Cardiac muscle cell (in vitro differentiated cells and primary cell): Measurements from ENCODE around the gene SPATA31E1. TPM values are rescaled to one million over a fixed set of nuclear protein-coding genes. Genes with fewer than 3 reads are reported as not detected.
A peak's percentile ranks its signal among the peaks of the same experiment; 100 is the strongest.
"Not testable (repeated sequence)": the region's sequence is repeated elsewhere in the genome, so short reads cannot be mapped to it uniquely, and the experiment has no call there.

Experiments used
- DNase-seq, 2 donors: peaks; one replicate each; pipeline versions ENCODE4 v3.0.0 to v3.0.0-alpha.2; 2010 to 2017; ENCODE audit warnings: low read depth in 1 of 2, low spot score in 1 of 2
- H3K27ac ChIP-seq: fragments of 200-600 bp; sonication (generic); 2 replicates; pipeline ENCODE4 v1.5.1; 2016
- H3K27me3 ChIP-seq: fragments of 200-600 bp; sonication (generic); 2 replicates; pipeline ENCODE4 v1.6.0; 2016; ENCODE audit warnings: control low read depth
- H3K36me3 ChIP-seq: fragments of 200-600 bp; sonication (generic); 2 replicates; pipeline ENCODE4 v1.5.1; 2016; ENCODE audit warnings: control low read depth
- H3K4me1 ChIP-seq: fragments of 200-600 bp; sonication (generic); 2 replicates; pipeline ENCODE4 v1.8.1; 2017; ENCODE audit warnings: low read depth, mild to moderate bottlenecking, mixed run types
- H3K4me3 ChIP-seq: fragments of 200-600 bp; sonication (generic); 2 replicates; pipeline ENCODE4 v1.5.1; 2016; ENCODE audit warnings: mild to moderate bottlenecking
- H3K9me3 ChIP-seq: fragments of 200-600 bp; sonication (generic); 2 replicates; pipeline ENCODE4 v1.5.1; 2017; ENCODE audit warnings: low read depth, mild to moderate bottlenecking, control low read depth
- polyA plus RNA-seq: library from polyadenylated mRNA; unstranded; fragments of >200 nt; fragmentation: Nextera tagmentation; extraction: Ambion mirVana; gene quantifications from 2 replicates; pipeline ENCODE4 v1.2.1, GENCODE V29; 2016
- total RNA-seq: library from RNA; depleted of rRNA; stranded (reverse); fragments of >200 nt; gene quantifications from 2 replicates; pipeline ENCODE4 v1.2.3, GENCODE V29; 2016
- TF ChIP-seq, protein P1 (sequence below): IDR thresholded peaks from 2 replicates; pipeline ENCODE4 v1.5.1; 2012; ENCODE audit warnings: low read depth, mild to moderate bottlenecking, low read length

Gene SPATA31E1
- total and polyA plus RNA-seq, 2 experiments from 2014 or later: not detected

DNA sequence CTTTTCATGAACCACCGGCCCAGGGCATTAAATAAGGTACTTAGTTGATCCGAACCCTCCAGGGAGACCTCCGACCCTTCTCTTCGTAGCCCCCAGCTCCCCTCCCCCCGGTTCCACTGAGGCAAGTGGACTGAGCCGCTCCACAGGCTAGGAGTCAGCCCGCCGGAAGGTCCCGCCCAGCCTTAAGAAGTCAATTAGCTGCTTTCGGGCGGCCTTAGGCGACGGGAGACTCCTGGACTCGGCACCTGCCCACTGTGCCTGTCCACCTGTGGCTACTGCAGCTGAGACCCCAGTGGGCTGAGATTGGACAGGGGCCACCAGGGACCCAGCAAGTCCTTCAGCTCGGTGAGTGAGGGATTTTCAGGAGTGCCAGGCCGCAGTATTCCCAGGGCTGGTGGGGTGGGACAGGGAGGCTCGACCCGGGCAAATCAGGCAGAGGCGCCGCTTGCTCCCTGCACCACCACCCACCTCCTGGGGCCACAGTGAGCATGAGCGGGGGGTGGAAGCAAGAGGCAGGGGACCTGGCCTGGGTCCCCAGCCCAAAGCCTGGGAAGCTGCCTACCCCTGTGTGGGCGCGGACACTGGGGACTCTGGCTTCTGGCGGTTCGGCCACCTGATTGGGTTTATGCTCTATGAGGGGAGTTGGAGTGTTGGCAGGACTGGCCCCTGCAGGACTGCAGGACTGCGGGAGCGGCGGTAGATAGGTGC, 39.6 kb upstream of the SPATA31E1 start:
- Histone ChIP-seq H3K36me3 (no peaks in the 10 kb centered on the region), H3K9me3 (no peaks in the 10 kb centered on the region), H3K27me3 (no peaks in the 10 kb centered on the region), H3K27ac (no peak overlapping the region), H3K4me3 (no peak overlapping the region), H3K4me1 (no peaks in the 10 kb centered on the region)
- TF ChIP-seq, protein P1, sequence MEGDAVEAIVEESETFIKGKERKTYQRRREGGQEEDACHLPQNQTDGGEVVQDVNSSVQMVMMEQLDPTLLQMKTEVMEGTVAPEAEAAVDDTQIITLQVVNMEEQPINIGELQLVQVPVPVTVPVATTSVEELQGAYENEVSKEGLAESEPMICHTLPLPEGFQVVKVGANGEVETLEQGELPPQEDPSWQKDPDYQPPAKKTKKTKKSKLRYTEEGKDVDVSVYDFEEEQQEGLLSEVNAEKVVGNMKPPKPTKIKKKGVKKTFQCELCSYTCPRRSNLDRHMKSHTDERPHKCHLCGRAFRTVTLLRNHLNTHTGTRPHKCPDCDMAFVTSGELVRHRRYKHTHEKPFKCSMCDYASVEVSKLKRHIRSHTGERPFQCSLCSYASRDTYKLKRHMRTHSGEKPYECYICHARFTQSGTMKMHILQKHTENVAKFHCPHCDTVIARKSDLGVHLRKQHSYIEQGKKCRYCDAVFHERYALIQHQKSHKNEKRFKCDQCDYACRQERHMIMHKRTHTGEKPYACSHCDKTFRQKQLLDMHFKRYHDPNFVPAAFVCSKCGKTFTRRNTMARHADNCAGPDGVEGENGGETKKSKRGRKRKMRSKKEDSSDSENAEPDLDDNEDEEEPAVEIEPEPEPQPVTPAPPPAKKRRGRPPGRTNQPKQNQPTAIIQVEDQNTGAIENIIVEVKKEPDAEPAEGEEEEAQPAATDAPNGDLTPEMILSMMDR: no peak
- no peak for DNase-seq

DNA sequence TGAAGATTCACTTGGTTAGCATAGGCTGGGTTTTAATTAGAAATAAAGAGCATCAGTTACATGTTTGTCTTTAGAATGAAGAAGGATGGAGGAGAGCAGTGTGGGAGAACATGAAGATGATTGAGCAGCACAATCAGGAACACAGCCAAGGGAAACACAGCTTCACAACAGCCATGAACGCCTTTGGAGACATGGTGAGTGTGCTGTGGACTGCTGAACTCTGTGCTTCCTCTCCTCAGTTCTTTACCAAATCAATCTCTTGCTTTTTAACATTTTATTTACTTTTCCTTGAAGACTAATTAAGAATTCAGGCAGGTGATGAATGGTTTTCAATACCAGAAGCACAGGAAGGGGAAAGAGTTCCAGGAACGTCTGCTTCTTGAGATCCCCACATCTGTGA, 38.2 kb upstream of the SPATA31E1 start:
- Histone ChIP-seq H3K36me3 (no peaks in the 10 kb centered on the region), H3K27me3 (no peaks in the 10 kb centered on the region), H3K9me3 (no peaks in the 10 kb centered on the region), H3K27ac (no peak overlapping the region), H3K4me1 (no peaks in the 10 kb centered on the region), H3K4me3 (no peak overlapping the region)
- TF ChIP-seq, protein P1: no peak
- DNase-seq: no peak

DNA sequence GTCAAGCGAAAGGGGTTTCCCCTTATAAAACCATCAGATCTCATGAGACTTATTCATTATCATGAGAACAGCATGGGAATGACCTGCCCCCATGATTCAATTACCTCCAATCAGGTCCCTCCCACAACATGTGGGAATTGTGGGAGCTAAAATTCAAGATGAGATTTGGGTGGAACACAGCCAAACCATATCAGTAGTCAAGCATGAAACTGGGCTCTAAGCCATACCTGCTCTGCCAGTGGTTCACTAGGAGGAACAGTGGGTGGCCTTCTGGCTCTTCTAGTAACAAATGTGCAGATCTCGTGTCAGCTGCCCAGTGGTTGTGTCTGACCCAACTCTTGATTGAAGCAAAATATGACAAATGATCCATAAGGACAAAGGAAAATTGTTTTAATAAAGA, 34.9 kb upstream of the SPATA31E1 start:
- H3K27ac ChIP-seq, H3K9me3 ChIP-seq, H3K27me3 ChIP-seq, H3K4me1 ChIP-seq, H3K4me3 ChIP-seq, H3K36me3 ChIP-seq: not testable (repeated sequence)
- peak in 1 of 2 donors; percentile 48 for DNase-seq

DNA sequence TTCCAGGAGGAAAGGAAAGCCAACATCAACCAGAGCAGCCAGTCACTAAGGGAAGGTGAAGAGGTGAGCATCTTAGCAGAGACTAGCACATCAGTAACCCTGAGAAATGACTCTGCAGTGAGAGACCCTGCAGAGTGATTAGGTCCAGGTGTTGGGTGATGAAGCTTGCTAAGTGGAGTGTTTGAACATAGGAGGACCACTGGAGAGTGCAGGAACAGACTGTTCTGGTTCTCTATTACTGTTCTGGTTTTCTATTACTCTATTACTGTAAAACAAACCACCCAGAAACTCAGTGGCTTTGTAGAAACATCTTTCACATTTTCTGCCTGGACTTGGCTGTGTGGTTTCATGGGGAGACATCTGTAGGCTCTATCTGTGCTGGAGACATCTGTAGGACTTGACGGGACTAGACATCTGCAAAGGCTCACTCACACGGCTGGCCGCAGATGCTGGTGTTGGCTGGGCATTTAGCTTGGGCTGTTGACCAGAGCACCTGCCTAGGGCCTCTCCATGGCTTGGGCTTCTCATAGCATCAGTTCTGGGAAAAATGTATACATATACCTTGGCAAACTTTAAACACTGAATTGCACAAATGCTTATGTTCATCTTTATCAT, 33.4 kb upstream of the SPATA31E1 start:
- no peak overlapping the region for H3K27ac ChIP-seq
- H3K27me3 ChIP-seq: no peaks in the 10 kb centered on the region
- DNase-seq: no peak
- no peaks in the 10 kb centered on the region for H3K9me3 ChIP-seq
- H3K36me3 ChIP-seq: no peaks in the 10 kb centered on the region
- TF ChIP-seq, protein P1: no peak
- no peaks in the 10 kb centered on the region for H3K4me1 ChIP-seq
- no peak overlapping the region for H3K4me3 ChIP-seq

DNA sequence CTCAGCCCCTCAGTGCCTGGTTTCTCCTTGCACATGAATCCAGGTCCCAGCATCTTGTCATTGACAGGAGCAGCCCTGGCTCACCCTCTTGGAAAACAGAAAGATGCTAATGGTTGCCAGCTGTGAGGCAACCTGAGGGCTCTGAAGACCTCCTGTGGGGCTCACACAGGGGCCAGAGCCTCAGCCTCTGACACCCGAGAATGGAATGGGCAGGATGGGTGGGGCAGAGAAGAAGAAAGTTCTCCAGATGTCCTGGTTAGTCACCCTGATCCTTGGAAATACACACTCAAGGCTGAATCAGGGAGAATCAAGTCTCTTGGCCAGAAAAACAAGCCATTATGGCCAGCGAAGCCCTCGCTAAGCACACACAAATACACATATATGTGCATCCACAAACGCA, 32.3 kb upstream of the SPATA31E1 start:
- DNase-seq: peak in 1 of 2 donors; percentile 22
- TF ChIP-seq, protein P1: no peak
- Histone ChIP-seq H3K4me1 (no peaks in the 10 kb centered on the region), H3K4me3 (no peak overlapping the region), H3K27ac (no peak overlapping the region), H3K27me3 (no peaks in the 10 kb centered on the region), H3K36me3 (no peaks in the 10 kb centered on the region), H3K9me3 (no peaks in the 10 kb centered on the region)

DNA sequence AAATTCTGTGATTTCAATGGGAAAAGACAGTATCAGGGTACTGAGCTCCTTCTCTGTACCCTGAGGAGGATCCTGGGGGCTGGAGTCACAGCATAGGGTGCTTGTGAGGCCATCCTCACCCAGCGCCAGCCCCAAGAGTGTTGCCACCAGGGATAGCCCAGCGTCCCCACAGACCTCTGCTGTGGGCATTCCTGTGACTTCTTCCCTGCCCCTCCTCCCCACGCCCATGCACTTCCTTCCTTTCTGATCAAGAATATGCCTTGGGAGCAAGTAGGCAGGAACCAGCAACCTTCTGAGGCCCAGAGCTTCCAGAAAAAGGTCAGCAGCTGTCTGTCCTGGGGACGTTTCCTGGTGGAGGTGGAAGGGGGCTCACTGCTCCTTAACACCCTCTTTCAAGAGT, 31.5 kb upstream of the SPATA31E1 start:
- not testable (repeated sequence) for H3K4me1 ChIP-seq, DNase-seq, H3K9me3 ChIP-seq, H3K4me3 ChIP-seq, H3K27ac ChIP-seq, H3K27me3 ChIP-seq, H3K36me3 ChIP-seq
